D721Med (cell line): ENCODE measurements around the gene CAMK1D.
A peak's percentile ranks its signal among the peaks of the same experiment; 100 is the strongest.
"Not testable (repeated sequence)": the region's sequence is repeated elsewhere in the genome, so short reads cannot be mapped to it uniquely, and the experiment has no call there.

Experiments
- DNase-seq: peaks from one replicate; pipeline ENCODE4 v3.0.0; 2011; ENCODE audit warnings: low spot score; ENCODE audit not compliant: insufficient read length
- FAIRE-seq: peaks from 2 replicates; lab custom pipeline; 2011; peaks lifted over from hg19 to GRCh38; lab: Jason Lieb, UNC
- CTCF ChIP-seq: IDR thresholded peaks from 2 replicates; pipeline ENCODE4 v1.5.1; 2012; ENCODE audit warnings: mild to moderate bottlenecking, control low read depth; ENCODE audit not compliant: insufficient read depth; ENCODE audit errors: missing control alignments

Gene CAMK1D

GRCh38 chr10:12428447-12429135, 79.2 kb downstream of the CAMK1D start:
- no peak for TF ChIP-seq CTCF
- no peak for FAIRE-seq
- DNase-seq, result no peak

DNA sequence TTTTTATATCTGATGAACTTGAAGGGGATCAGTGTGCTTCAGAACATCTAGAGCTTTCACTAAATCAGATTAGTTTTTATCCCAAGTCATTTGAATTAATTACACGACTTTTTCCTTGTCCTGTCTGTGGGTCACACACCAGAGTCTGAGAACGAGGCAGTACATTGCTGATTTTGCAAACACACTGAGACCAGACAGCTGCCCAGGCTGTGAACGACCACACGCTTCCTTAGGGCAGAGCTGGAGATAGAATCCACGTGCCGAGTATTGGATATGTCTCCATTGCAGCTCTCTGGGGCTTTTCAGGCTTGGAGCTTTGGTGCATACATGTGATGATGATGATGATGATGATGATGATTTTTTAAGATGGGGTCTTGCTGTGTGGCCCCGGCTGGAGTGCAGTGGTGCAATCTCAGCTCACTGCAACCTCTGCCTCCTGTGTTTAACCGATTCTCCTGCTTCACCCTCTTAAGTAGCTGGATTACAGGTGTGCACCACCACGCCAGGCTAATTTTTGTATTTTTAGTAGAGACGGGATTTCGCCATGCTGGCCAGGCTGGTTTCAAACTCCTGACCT, 81.1 kb downstream of the CAMK1D start:
- no peak for FAIRE-seq
- DNase-seq, result no peak

GRCh38 chr10:12431151-12432101, 82.1 kb downstream of the CAMK1D start:
- no peak for DNase-seq
- FAIRE-seq, result no peak
- no peak for TF ChIP-seq CTCF

More for the DNA sequence above, 81.1 kb downstream of the CAMK1D start:
- TF ChIP-seq CTCF, result no peak

GRCh38 chr10:12432402-12433189, 83.2 kb downstream of the CAMK1D start:
- FAIRE-seq (no peak), DNase-seq (no peak)
- TF ChIP-seq CTCF, result no peak

DNA sequence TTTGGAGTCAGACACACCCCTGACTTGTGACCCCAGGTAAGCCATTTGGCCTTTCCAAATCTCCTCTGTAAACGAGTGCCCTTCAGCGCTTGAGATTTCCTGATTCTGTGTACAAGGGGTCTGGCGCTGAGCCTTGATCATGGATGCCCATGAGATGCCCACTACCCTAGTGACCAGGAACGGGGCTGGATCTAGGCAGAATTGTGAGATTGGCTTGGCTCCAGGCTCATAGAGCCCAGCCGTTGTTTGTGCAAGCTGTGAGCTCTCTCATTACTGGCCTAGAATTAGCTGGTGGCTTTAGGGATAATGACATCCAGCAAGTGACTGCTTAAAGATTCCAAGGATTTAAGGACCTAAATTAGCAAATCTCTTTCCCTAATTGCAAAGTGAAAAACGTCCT, 84.9 kb downstream of the CAMK1D start:
- FAIRE-seq (peak; percentile 87), DNase-seq (no peak)
- TF ChIP-seq CTCF, result no peak

DNA sequence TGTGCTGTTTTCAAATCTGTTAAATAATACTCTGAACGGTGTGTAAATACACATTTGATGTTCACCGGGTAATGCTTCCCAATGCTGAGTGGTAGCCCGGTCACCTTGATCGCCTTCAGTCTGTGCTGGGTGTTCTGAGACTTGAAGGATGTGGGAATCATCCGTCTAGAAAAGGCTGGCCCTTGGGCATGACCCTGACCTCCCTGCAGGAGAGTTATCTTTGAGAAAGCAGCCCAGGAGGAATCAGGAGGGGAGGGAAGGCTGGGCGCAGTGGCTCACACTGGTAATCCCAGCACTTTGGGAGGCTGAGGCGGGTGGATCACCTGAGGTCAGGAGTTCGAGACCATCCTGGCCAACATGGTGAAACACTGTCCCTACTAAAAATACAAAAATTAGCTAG, 85.3 kb downstream of the CAMK1D start:
- not testable (repeated sequence) for FAIRE-seq, DNase-seq

DNA sequence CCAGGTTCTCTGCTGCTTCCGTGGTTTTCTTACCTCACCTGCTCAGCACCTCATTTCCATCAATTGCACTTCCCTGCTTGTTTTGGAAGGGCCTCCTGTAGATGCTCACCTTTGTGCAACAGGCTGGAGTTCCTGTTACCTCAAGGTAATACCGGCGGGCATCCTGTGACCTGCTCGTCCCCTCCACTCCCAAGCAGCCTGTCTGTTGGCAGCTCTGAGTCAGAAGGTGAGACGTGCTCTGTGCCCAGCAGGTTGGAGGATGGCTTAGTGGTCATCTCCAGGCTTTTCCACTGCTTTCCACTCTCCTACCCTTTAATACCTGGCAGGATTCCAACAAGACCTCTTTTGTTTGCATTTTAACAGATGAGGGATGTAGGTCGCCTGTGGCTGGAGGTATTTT, 86.0 kb downstream of the CAMK1D start:
- no peak for TF ChIP-seq CTCF
- no peak for DNase-seq
- FAIRE-seq, result no peak
